ENCODE results near the gene PTPRM.

DNA sequence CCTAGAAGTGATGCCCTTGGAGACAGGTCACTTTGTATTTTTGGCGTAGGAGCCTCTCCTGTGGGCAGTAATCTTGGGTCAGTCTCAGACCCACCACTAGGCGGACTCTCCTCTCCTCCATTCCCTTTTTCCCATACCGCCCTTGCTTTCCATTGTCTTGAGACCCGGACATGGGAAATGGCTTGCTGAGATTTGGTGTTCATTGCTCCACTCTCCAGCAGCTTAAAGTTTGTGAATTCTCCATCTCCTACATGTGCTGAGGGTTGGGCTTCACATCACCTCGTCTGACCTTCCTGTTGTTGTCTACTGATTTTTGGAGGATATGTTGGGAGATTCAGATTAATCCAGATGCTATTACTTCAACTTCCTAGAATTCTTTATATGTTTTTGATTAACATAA, 882.9 kb downstream of the PTPRM start:
- TF ChIP-seq RAD21 (IDR thresholded peaks at IDR 0.05; ENCODE audit: low read length) (no peak), POLR2A (IDR thresholded peaks at IDR 0.05; ENCODE audit: low read depth, low read length) (no peak), CEBPB (IDR thresholded peaks at IDR 0.05; ENCODE audit: low read depth, low read length) (no peak)
